Measurements from ENCODE around the gene UBE2G2. TPM values are rescaled to one million over a fixed set of nuclear protein-coding genes. Genes with fewer than 3 reads are reported as not detected.

The UBE2G2 gene
- total and polyA plus RNA-seq, 2 of the 4 experiments (the other 2 are of a cell fraction) = 65.4 to 91.7 TPM

DNA sequence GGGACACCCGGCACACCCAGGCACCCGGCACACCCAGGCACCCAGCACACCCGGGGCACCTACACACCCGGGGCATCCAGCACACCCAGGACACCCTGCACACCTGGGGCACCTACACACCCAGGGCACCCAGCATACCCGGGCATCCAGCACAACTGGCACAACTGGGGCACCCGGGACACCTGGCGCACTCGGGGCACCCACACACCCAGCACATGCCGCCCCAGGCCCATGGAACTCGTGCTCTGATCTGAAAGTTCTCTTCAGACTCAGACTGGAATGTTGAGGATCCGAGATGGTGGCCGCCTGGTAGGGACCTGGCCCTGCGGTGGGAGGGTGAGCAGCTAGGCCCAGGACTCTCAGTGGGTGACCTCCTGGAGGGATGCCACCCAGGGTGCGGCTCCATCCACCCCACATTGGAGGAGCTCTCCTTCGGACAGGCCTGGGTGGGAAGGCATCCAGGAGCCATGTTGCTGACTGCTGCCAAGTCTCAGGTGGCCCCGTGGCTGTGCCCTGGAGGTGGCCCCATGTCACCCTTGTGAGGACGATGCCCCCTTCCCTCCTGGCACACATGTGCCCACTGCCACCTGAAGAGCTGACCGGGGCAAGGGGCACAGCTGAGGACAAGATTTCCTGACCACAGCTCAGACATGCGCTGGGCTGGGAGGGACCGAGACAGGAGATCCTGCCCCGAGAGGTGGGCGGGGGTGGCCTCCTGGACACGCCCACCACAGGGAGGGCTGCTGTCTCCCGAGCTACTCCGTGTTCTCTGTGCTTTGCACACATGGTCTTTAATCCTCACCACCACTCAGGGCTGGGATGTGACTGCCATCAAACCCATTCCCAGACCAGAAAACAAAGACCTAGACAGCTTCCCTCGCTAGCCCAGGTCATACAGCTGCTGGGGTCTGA is 37.0 kb downstream of the UBE2G2 start (continued):
- no peak for TF ChIP-seq FOS (IDR thresholded peaks at IDR 0.05; ENCODE audit: low read depth, low read length)
- no peak for TF ChIP-seq CEBPB (IDR thresholded peaks at IDR 0.05; ENCODE audit: low read depth, low read length)

DNA sequence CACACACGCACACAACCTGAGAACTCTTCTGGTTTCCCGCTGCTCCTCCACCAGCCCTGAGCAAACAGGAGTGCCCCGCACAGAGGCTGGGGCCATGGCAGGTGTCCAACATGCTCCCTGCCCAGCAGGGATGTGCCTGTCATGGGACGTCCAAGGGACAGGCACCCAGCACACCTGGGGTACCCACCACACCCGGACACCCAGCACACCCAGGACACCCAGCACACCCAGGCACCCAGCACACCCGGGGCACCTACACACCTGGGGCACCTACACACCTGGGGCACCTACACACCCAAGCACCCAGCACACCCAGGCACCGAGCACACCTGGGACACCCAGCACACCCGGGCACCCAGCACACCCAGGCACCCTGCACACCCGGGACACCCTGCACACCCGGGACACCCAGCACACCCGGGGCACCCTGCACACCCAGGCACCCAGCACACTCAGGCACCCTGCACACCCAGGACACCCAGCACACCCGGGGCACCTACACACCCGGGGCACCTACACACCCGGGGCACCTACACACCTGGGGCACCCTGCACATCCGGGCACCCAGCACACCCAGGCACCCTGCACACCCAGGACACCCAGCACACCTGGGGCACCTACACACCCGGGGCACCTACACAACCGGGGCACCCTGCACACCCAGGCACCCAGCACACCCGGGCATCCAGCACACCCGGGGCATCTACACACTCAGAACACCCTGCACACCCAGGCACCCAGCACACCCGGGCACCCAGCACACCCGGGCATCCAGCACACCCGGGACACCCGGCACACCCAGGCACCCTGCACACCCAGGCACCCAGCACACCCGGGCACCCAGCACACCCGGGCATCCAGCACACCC is 37.9 kb downstream of the UBE2G2 start:
- Histone ChIP-seq H2BK15ac (ENCODE audit: low read depth, low read length) (no peak overlapping the region), H3K14ac (replicated peaks; ENCODE audit: low read depth, low read length) (no peak overlapping the region), H3K36me3 (ENCODE audit: control insufficient read depth, insufficient read depth, low read length) (no peaks in the 10 kb centered on the region; the same call in 1 of the 2 replicates), H2AK5ac (ENCODE audit: low read depth, low read length) (no peak overlapping the region), H3K4me3 (ENCODE audit: insufficient read depth, low read depth, low read length) (no peak overlapping the region), H3K4ac (ENCODE audit: low read depth, low read length) (no peak overlapping the region), H3K18ac (ENCODE audit: low read depth, low read length) (no peak overlapping the region), H2BK120ac (ENCODE audit: low read depth, low read length) (no peak overlapping the region), H3K56ac (ENCODE audit: extremely low read depth, insufficient read depth, low read length) (no peak overlapping the region), H3K27ac (ENCODE audit: insufficient read depth, low read length) (no peak overlapping the region), H3K4me2 (ENCODE audit: low read depth, low read length) (no peak overlapping the region), H3K23ac (ENCODE audit: low read depth, low read length) (no peak overlapping the region), H4K8ac (ENCODE audit: low read depth in 2 of 2, low read length in 2 of 2) (no peak overlapping the region), H2BK5ac (ENCODE audit: low read depth, low read length, poor library complexity, severe bottlenecking) (no peak overlapping the region), H4K5ac (ENCODE audit: low read depth, low read length) (no peak overlapping the region), H4K20me1 (ENCODE audit: insufficient read depth, low read length) (no peaks in the 10 kb centered on the region; the same call in none of the 2 replicates), H4K91ac (ENCODE audit: insufficient read depth, low read depth, low read length) (no peak overlapping the region), H2BK20ac (ENCODE audit: low read depth, low read length) (no peak overlapping the region), H3K79me1 (ENCODE audit: low read depth in 1 of 2, low read length in 2 of 2) (no peaks in the 10 kb centered on the region), H3K9ac (ENCODE audit: low read depth, low read length) (no peak overlapping the region), H2AK9ac (replicated peaks; ENCODE audit: low read depth, low read length, poor library complexity) (no peak overlapping the region), H2AFZ (replicated peaks; ENCODE audit: low read length, poor library complexity) (no peak overlapping the region), H3K9me3 (ENCODE audit: control insufficient read depth, insufficient read depth, low read length) (no peaks in the 10 kb centered on the region), H3K27me3 (ENCODE audit: control insufficient read depth, insufficient read depth, low read length) (no peaks in the 10 kb centered on the region; the same call in 1 of the 2 replicates), H3K4me1 (ENCODE audit: control insufficient read depth, insufficient read depth, low read length) (no peaks in the 10 kb centered on the region), H3K9me1 (ENCODE audit: insufficient read depth, low read length) (no peaks in the 10 kb centered on the region)
- ChIA-PET POLR2A (ENCODE audit: unreplicated experiment) (no interaction called here), CTCF (no interaction called here)
- no peak for ATAC-seq (ENCODE audit: low read depth)
- intact Hi-C loops (cut with micrococcal nuclease) (no loop called here), dilution Hi-C loops (cut with HindIII; ENCODE audit: low sequenced_read_pairs, unreplicated experiment) (no loop called here), in situ Hi-C loops (cut with MboI; ENCODE audit: low sequenced_read_pairs) (no loop called here)
- no peak for DNase-seq
- no peak for TF ChIP-seq RFX5 (IDR thresholded peaks at IDR 0.05; ENCODE audit: low read depth, low read length)
- TF ChIP-seq POLR2A (IDR thresholded peaks at IDR 0.05; ENCODE audit: low read depth, low read length) = no peak
- TF ChIP-seq SMC3 (IDR thresholded peaks at IDR 0.05; ENCODE audit: low read depth, low read length) = no peak
- no peak for TF ChIP-seq FOS (IDR thresholded peaks at IDR 0.05; ENCODE audit: low read depth, low read length)
- TF ChIP-seq MAFK (IDR thresholded peaks at IDR 0.05; ENCODE audit: low read depth, low read length) = no peak
- TF ChIP-seq MXI1 (IDR thresholded peaks at IDR 0.05; ENCODE audit: borderline replicate concordance, low read depth, low read length) = no peak
- TF ChIP-seq NFE2L2 (IDR thresholded peaks at IDR 0.05; ENCODE audit: low read depth, low read length) = no peak
- TF ChIP-seq BHLHE40 (IDR thresholded peaks at IDR 0.05; ENCODE audit: low read depth, low read length) = no peak
- TF ChIP-seq, protein P1, sequence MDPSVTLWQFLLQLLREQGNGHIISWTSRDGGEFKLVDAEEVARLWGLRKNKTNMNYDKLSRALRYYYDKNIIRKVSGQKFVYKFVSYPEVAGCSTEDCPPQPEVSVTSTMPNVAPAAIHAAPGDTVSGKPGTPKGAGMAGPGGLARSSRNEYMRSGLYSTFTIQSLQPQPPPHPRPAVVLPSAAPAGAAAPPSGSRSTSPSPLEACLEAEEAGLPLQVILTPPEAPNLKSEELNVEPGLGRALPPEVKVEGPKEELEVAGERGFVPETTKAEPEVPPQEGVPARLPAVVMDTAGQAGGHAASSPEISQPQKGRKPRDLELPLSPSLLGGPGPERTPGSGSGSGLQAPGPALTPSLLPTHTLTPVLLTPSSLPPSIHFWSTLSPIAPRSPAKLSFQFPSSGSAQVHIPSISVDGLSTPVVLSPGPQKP (IDR thresholded peaks at IDR 0.05; ENCODE audit: borderline replicate concordance, low read depth, low read length) = no peak
- no peak for TF ChIP-seq CHD1 (IDR thresholded peaks at IDR 0.05; ENCODE audit: low read depth, low read length)
- TF ChIP-seq RAD21 (IDR thresholded peaks at IDR 0.05; ENCODE audit: low read length) = no peak
- no peak for TF ChIP-seq CEBPB (IDR thresholded peaks at IDR 0.05; ENCODE audit: low read depth, low read length)
- no peak for TF ChIP-seq MAZ (IDR thresholded peaks at IDR 0.05; ENCODE audit: borderline replicate concordance, low read depth, low read length)
- TF ChIP-seq RCOR1 (IDR thresholded peaks at IDR 0.05; ENCODE audit: insufficient replicate concordance, low read length) = no peak
- 86% methylated on average over 4 of the region's 25 CpGs; no CpG with 5 or more reads in 1 of the 2 experiments for WGBS, 2 experiments (ENCODE audit: extremely low coverage in 2 of 2, insufficient read length in 1 of 2)
- no TSS peak for BruUV-seq (replicated peaks)
